ENCODE results near the gene CARMIL1.

CARMIL1 gene

DNA sequence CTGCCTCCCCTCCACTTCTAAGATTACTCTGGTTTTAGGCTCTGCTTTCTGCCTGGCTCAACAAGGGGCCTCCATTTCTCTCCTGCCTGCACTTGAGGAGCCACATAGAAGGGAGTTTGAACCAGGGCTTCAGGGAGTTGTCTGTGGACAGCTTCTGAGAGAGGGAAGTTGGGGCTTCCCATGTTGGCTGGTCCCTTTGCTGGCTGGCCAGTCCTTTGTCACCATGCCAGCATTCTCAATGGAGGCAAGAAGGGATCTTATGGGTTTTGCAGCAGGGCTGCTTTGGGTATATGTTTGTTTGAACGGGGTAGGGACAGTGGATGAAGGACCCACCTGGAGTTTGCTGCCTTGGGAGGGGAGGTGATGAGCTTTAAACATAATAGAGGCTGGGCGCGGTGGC lies 124.9 kb downstream of the CARMIL1 start:
- peak in 3 of 56 donors; percentile 1 to 10 (median 4) for DNase-seq

DNA sequence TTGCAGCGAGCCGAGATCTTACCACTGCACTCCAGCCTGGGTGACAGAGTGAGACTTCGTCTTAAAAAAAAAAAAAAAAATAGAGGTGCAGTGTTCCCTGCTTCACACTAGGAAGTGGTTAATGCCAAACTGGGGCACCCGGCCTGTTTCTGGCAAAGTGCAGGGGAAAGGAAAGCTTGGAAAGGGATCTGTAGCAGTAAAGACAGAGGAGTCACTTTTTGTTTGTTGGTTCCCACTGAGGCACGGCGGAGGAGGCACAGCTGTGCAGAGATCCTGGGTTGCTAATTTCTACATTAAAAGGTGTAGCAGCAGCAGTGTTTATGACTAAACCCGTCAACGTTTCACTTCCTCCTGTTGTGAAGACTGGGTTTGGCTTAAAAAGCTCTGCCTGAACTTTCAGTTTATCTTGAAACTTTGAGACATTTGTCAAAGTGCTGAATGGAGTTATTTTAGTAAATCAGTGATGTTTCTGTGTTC lies 125.6 kb downstream of the CARMIL1 start:
- peak in 6 of 56 donors; percentile 1 to 18 (median 6) for DNase-seq

DNA sequence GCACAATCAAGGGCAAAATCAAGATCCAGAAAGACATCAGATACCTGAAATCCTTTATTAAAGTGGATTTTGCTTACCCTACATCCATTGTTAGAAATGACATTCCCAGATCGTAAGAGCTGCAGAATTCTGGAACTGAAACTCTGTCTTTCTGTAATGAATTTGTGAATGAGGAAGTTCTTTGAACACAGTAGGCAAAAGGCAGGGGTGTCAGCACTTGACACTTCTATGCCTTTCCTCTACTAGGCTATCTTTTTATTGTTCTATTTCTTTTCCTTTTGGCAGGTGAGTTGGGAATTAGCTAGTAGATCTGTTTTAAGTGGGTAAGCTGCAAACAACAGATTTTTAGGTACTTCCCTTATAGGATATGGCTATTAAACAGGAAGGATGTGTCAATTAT lies 126.3 kb downstream of the CARMIL1 start:
- no peak for DNase-seq

DNA sequence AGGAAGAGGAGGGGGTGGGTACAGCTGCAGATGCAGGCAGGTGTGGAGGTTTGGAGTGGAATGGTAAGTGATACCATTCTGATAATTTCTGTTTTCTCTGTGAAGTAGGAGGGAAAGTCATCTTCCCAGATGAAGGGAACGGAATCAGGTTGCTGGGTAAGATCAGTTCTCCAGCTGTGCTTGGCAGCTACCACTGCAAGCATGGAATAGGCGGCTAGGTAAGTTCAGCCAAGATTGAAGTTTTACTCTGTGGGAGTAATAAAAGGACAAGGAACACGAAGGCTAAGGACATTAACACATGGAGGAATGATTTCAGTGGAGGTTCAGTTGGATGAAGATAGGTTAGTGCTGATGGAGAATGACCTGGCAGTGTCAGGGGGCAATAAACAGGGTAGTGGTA lies 128.3 kb downstream of the CARMIL1 start:
- DNase-seq = no peak

DNA sequence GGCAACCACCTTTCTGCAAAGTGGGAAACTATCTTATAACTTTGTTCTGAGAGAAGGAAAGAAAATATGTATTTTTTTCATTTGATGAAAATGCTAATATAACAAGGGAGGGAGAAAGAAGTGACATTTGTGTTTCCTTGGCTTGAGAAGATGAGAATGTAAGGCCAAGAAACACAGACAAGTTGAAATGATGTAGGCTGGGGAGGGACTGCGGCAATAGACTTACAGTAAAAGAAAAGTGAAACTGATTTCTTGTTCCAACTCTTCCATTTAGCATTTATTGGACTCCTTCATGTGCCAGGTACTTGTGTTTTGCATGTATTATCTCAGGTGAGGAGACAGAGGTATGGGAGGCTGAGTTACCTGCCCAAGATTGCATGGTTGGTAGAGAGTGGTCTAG lies 130.9 kb downstream of the CARMIL1 start:
- no peak for DNase-seq

DNA sequence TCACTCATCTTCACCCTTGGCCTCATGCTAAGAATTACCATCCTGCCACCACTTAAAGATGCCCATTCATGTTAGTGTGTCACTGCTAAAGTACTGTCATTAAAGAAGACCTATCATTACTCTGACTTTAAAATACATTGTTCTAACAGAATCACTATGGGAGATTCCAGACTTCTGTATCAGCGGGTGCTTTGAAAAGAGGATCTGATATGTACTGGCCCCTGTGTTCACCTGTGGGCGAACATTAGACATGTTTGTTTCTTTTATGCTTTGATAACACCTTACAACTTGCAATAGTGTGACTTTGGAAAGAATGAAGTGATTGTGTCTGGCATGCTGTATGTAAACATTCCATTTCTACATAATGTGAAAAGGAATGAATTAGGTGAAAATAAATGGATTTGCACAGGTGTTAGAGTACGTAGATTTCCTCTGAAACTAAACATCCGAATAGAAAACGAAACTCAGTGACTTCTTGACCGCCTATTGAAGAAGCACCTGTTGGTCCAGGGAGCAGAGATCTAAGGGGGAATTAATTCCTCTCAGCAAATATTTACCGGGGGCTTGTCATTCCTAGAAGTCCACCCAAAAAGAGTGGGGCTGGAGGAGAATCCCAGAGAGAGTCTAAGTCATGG lies 132.3 kb downstream of the CARMIL1 start:
- no peak for DNase-seq

DNA sequence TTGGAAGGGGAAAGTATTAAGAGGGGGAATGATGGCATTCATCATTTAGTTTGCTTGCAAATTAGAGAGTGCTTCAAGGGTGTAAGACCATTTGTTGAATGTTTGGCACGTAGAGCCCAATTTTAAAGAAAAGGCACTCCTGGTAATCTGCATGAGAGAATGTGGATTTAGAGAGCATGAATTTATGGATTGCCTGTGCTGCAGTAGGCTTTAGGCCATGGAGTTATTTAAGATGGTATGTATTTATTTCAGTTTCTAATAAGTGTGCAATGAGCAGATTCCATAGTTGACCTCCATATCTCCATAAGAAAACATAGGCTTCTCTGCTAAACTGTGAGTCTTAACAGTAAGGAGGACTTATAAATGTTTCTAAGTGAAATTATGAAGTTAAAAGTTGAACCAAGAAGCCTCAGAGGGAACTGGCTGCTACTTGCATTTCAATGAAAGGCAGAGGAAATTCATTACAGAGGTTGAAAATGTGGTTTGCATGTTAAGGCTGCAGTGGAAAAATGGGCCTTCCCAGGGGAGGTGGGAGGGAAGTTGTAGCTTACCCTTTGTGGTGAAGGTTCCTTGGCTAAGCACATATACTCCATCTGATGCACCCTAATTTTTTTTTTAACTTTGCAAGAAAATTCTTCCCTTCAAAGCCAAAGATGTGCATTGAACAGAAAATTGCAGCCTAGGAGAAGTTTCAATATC lies 134.2 kb downstream of the CARMIL1 start:
- no peak for DNase-seq

DNA sequence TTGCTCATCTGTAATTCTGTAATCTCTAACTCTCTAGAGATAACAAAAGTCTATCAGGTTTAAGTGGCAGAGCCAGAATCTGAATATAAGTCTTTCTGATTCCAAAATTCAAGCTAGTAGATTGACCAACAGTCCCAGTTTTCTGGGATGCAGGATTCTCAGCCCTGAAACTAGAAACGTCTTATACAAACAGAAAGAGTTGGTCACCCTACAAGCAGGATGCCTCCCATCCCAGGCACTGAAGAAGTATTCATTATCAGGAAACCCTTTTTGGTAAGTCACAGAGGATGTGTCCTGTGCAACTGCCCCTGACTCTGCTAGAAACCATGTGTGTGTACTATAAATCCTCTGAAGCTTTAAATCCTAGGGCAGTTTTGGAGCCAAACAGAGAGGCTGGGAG lies 135.0 kb downstream of the CARMIL1 start:
- DNase-seq = no peak

DNA sequence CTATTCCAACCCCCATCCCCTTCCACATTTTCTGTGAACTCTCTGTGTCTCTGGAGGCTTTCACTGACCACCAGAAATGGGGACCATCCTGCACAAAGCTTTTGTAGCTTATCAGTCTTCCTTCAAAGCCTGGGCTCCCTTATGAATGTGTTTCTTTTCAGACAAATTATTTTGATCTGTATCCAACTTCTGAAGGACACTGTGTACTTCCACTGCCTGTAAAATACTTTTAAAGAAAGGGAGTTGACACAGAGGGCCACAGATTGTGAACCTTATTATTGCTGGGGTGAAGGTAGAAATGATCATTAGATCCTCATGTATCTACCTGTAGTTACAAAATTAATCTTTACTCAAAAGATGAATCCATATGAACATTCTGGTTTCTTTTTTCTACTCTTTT lies 135.6 kb downstream of the CARMIL1 start:
- DNase-seq = no peak

DNA sequence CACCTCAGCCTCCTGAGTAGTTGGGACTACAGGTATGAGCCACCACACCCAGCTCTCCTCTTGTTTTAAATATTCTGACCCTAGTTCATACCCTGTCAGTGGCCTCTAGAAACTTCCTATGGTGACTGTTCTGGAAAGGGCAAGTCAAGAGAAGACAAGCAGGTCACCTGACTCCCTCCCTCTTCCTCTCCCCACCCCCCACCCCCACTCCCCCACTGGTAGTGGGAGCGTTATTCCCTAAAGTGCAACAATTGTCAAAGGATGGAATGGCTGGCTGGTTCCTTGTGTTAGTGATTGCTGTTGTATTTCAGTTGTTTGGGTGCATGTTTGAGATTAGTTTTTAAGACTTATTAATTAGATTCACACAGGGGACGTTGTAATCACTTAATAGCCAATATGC lies 136.1 kb downstream of the CARMIL1 start:
- no peak for DNase-seq

DNA sequence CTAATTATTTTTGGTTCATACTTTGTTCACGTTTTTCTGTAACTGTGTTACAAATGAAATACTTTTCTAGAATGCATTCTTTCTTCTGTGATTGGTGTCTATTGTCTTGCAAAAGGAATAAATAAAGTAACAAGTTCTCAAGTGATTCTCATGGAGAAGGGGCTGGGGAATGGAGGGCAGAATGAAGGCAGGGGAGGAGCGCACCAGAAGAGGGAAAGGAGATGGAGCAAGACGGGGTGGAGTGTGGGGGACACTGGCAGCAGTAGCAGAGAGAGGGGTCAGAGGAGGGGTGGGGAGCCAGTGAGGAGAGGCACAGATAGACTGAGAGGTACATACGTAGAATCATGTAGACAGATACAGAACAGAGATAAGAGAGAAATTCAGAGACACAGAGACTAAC lies 136.5 kb downstream of the CARMIL1 start:
- no peak for DNase-seq

DNA sequence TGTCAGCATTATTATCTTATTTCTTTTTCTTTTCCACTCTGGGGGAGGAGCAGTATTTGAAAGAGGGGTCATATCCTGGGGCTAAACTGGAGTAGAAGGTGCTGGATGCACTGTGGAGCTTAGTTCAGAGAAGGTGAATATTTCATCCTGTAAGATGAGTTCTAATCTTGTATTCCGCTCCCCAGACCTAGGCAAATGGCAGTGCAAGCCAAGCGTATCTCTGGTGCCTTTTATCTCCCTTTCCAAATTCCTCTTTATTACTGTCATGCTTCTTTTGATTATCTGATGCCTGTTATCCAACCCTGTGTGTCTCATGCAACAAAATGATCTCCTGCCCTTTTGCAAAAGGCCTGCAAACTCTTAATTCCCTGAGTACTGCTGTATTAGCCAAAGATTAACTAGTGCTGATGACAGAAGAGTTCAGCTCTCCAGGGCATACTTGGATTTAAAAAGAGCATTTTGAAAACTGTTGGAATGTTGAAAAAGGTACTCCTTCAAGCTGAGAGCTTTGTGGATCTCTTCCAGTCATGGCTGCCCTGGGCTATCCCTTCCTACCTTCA lies 138.0 kb downstream of the CARMIL1 start:
- no peak for DNase-seq

DNA sequence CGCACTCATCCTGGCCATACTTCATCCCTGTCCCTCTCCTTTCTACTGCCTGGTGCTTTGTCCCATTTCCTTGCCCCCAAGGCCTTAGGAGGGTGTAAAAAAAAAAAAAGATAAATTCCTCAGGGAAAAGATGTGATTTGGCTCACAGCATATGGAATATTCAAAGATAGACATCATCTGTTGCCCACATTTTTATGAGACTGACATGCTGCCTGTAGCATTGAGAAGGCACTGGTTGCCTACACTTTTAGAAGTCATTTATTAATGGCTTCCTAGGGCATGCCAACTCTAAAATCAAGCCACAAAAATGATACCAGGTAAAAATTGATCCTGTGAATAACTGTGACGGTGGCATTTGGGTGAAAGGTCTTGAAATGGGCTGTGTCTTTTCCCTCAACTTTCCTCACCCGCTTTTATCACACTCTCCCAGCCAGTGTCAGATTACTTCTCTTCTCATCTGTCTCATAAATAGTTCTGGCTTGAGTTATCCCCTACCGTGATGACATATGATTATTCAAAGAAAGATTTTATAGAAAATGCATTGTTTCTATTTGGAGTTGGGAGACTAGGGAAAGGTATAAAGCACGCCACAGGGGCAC lies 139.4 kb downstream of the CARMIL1 start:
- no peak for DNase-seq

DNA sequence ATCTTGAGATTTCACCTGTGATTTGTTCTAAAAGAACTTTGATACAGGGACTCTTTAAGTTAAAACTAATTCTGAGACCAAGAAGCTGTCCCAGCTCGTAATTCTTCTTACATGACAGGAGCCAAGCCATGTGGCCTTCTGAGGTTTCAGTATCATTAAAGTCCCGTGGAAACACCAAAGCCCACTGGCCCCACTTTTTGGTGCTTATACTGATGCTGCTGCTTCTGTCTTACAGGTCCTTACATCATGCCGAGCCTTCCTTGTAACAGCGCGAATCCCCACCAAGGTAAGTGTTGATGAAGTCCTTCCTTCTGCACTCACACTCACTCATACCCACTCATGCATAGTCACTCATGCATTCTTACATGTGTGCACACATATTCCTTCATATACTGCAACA lies 140.7 kb downstream of the CARMIL1 start:
- DNase-seq = no peak

DNA sequence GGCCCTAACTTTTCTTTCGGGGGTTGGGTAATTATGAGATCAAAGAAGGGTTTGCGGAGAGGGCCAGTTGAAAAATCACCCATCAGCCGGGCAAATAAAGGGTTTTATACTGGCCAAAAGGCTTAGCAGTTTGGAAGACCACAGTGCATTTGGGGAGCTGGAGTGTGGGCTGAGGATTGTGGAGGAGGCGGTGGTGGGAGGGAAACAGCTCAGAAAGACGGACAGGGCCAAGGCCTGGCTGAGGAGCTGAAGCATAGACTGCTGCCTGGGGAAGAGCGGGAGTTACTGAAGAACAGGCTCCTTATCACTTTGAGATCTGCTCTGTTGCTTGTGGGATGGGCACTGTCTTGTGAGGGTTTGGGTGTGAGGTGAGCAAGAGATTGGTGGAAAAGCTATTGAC lies 144.2 kb downstream of the CARMIL1 start:
- DNase-seq = no peak

DNA sequence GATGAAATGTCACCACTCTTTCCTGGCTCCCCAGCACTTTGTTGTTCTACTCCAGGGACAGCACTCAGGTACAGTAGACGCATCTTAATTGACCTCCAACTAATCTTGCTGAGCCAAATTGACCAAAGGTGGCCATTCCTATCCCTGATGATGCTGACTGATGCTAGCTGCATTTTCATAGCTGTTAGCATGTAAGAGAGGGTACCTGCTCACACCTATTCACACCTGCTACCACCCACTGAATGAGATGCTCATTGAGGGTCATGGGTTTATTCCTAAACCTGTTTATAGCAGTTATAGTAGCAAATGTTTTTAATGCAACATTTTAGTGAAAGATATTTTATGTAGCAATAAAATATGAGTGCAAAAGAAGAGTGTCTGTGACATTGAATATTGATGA lies 145.1 kb downstream of the CARMIL1 start:
- DNase-seq = no peak

DNA sequence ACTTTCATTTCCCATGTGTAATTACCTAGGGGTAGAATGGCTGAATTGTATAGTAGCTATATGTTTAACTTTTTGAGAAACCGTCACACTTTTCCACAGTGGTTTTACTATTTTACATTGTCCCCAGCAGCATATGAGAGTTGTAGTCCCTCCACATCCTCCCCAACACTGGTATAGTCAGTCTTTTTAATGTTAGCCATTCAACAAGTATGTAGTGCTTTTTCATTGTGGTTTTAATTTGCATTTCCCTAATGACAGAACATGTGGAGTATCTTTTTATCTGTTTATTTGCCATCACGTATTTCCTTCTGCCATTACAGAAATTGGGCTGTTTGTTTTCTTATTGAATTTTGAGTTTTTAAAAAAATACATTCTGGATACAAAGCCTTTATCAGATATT lies 148.4 kb downstream of the CARMIL1 start:
- DNase-seq = no peak

DNA sequence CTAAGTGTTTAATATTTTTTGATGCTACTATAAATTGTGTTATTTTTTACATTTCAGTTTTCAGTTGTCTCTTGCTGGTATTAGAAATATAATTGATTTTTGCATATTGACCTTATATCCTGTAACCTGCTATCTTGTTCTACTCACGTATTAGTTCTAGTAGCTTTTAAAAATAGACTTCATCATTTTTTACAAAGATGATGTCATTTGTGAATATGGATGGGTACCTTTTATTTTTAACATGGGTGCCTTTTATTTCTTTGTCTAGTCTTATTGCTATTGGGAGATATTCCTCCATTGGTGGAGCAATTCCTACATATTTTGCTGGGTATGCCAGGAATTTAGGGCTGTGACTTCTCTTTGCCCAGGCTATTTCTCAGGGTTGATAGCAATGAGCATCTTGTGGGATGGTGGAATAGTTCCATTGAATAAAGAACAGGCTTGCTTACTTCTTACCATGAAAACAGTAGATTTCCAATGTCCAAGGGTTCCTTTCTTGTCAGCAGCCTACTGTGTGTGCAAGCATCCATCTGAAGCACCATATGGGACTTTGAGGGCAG lies 149.7 kb downstream of the CARMIL1 start:
- DNase-seq = no peak

DNA sequence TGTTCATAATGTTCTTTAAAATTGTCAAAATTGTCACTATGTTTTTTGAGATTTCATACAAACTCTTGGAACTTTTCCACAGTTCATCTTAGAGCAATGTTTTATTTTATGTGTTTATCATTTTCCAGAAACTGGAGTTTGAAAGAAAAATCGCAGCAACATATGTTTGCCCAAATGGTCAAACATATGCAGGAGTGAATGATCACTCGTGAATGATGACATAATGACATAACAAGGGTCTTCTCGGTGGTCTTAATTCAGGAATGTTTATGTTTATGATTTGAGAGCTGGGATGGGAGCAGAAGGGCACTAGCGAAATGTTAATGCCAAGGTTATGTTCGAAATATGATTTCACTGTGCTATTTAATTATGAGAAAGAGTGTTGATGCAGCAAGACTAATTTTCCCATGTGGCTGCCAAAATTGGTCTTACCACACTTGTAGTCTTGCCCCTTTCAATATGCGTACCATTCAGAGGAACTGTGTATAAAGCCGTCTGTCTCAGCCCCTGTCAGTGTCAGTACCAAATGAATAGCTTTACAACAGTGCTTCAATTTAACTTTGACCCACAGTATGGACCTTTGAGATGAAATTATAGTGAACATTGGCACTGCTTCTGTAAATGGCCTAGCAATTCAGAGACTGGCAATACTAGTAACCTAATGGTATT lies 152.3 kb downstream of the CARMIL1 start:
- no peak for DNase-seq

DNA sequence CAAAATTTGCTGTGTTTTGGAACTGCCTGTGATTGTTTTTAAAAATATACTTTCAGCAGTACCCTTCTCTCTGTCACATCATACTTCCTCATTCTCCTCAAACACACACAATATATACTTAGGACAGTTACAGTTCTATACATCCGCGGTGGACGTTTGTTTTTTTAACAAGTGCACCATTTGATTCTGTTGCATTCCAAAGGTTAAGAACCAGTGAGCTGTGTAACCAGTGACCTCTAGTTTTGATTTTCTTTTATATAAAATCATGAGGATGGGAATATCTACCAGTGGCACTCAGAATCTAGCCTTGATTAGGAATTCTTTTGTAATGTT lies 152.8 kb downstream of the CARMIL1 start:
- no peak for DNase-seq

DNA sequence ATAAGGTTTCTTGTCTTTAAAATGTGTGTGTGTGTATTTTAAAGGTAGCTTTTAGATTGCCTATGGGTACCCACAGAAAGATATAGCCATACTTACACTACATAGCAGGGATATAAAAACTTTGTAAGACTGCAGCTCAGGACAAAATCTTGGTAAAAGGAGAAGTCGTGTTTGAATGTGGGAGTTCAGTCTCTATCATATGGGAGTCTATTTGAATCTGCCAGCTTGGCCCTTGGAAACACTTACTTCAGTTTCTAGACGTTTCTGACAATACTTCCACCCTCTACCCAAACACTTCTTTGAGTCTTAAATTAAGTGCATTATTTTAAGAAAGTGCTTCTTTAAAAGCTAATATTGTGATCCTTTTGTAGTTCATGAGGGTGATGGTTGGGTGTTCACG lies 155.7 kb downstream of the CARMIL1 start:
- DNase-seq = no peak

All from nucleus accumbens (tissue), 56 donors.